ENCODE results near the gene HGD.
"Not testable (repeated sequence)": the region's sequence is repeated elsewhere in the genome, so short reads cannot be mapped to it uniquely, and the experiment has no call there.

Gene HGD

DNA sequence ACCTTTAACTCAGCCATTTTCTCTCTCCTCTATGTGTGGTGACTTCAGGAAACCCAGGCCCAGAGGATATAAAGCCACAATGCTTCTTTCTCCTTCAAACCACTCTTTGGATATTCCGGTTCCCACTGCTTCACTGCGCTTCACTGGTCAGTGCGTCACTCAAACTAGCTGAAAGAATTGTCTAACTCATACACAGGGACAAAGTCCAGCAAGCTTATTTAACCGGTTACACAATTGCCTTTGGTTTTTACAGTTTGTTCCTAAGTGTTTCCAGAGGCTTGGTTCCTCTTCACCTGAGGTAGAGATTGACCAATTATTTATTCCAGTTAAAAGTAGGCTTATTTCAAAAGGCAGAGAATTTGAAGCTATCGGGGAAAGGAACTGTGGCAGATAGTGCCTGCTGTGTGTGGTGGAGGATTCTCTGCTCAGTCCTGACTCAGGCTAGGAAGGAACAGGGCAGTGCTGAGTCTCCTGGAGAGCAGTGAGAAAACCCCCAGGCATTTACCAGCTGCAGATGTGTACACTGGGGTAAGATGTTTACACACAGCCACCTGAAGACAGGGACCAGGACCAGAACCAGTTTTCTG is at the start of gene HGD:
TSS of gene HGD (minus strand) at position 145 of the 587 bp plus-strand sequence. CDS start at position 17, 128 bp downstream.
- FAIRE-seq = no peak
- no peak for DNase-seq (ENCODE audit: extremely low spot score, insufficient read length, low read depth)

DNA sequence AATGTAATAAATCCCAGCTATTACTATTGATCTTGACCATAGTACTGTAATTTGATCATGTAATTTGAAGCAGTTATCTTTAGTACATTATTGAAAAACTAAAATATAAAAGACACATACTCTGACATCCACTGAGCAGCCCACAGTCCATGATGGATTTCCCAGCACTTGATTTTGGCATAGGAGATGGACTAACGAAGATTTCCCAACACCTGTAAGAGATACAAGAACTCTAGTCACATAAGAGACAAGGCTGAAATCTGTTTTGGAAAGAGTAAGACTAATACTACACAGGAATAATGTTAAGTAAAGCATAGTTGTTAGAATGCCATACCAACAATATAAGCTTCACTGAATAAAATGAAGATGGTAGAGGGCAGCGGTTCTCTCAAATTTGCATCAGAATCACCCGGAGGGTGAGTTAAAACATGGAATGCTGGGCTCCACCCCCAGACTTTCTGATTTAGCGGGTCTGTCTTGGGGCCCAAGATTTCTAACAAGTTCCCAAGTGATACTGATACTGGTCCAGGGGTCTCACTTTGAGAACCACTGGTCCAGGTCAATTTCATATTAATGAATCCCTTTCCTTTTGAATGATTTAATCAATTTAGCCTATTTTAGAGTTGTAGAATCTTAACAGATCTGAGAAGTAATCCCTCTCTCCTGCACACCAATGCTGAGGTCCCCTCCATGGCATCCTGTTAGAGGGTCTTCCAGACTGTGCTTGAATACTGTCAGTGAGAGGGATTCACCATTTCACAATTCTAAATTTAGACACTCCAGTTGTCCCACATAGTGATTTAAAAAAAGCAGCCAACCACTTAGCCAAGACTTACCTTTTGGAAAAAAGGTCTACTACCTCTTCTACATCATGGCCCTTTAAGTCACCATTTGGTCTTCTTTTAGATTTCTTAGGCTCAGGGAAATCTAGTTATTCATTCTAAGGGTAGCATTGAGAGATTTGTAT is 48.8 kb upstream of the HGD start:
- DNase-seq (ENCODE audit: extremely low spot score, insufficient read length, low read depth) (no peak), FAIRE-seq (no peak)

GRCh38 chr3:120726791-120727190 is 44.8 kb upstream of the HGD start:
- DNase-seq (ENCODE audit: extremely low spot score, insufficient read length, low read depth) (no peak), FAIRE-seq (no peak)

DNA sequence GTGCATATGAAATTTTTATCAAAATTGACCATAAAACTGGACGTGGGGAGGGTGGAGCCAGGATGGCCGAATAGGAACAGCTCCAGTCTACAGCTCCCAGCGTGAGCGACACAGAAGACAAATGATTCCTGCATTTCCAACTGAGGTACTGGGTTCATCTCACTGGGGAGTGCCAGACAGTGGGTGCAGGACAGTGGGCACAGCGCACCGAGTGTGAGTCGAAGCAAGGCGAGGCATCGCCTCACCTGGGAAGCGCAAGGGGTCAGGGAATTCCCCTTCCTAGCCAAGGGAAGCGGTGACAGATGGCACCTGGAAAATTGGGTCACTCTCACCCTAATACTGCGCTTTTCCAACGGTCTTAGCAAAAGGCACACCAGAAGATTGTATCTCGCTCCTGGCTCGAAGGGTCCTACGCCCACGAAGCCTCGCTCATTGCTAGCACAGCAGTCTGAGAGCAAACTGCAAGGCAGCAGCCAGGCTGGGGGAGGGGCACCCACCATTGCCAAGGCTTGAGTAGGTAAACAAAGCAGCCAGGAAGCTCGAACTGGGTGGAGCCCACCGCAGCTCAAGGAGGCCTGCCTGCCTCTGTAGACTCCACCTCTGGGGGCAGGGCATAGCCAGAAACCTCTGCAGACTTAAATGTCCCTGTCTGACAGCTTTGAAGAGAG is 37.3 kb upstream of the HGD start:
- FAIRE-seq = not testable (repeated sequence)

DNA sequence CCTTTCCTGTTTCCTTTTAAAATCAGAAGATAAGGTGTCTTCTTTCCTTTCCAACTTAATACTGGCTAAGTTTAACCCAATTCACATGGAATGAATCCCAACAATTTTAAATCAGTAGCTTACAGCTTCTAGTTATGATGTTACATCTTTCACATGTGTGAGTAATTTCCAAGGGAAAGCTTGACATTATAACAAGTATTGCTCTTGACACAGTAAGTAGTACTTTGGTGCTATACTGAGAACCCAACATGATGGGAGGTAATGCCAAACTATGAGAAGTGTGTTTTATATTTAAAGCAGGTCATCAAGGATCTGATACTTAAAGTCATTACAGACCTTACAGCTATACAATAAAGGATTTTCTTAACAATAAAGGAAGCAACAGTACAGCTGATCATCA is 31.2 kb upstream of the HGD start:
- DNase-seq (ENCODE audit: extremely low spot score, insufficient read length, low read depth) (no peak), FAIRE-seq (no peak)

More for the DNA sequence above, 37.3 kb upstream of the HGD start:
- DNase-seq (ENCODE audit: extremely low spot score, insufficient read length, low read depth) = not testable (repeated sequence)

DNA sequence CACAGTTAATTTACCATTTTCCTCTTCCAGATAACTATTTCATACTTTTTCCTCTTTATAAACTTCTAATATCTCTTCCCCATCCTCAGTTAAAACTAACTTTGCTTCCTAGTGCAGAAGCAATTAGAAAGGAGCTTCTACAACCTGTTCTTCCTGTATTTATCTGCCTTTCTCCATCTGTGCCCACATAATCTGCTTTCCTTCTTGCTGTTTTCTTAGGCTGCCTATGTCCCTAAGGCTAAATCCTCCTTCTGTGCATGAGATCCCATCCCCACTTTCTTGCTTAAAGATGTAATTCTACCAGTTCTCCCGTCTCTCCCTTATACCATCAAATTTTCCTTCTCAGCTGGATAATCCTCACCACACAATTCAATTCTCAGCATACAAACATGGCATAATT is 28.3 kb upstream of the HGD start:
- DNase-seq (ENCODE audit: extremely low spot score, insufficient read length, low read depth) (no peak), FAIRE-seq (no peak)

- FAIRE-seq = peak; percentile 26
Measured at GRCh38 chr3:120708408-120708807, 26.4 kb upstream of the HGD start.

GRCh38 chr3:120706950-120707349 is 24.9 kb upstream of the HGD start:
- FAIRE-seq (no peak), DNase-seq (ENCODE audit: extremely low spot score, insufficient read length, low read depth) (no peak)

More at GRCh38 chr3:120708408-120708807, 26.4 kb upstream of the HGD start:
- DNase-seq (ENCODE audit: extremely low spot score, insufficient read length, low read depth) = no peak

GRCh38 chr3:120705884-120706582 is 24.0 kb upstream of the HGD start:
- FAIRE-seq = no peak
- DNase-seq (ENCODE audit: extremely low spot score, insufficient read length, low read depth) = no peak

DNA sequence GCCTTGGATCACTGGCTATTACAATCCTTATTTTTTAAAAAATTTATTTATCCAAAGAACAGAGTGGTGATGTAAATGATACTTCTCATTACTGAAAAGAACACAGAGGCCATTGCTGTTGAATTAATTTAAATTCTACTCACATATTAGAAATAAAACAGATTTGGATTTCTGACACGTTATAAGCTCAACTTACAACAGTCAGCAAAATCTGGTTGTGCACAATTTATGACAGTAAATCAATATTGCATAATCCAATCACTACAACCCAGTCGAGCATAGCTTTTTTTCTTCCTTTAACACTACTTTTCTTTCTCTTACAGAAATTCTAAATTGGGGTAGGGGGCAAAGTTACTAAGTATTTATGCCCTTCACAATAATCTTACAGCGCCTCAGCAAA is 17.3 kb upstream of the HGD start:
- DNase-seq (ENCODE audit: extremely low spot score, insufficient read length, low read depth) = no peak

GRCh38 chr3:120693439-120694171 is 11.6 kb upstream of the HGD start:
- FAIRE-seq (no peak), DNase-seq (ENCODE audit: extremely low spot score, insufficient read length, low read depth) (no peak)

More for the DNA sequence above, 17.3 kb upstream of the HGD start:
- FAIRE-seq = no peak

GRCh38 chr3:120689395-120689794 is 7.4 kb upstream of the HGD start:
- FAIRE-seq (peak; percentile 26), DNase-seq (ENCODE audit: extremely low spot score, insufficient read length, low read depth) (no peak)

GRCh38 chr3:120688121-120688520 is 6.1 kb upstream of the HGD start:
- DNase-seq (ENCODE audit: extremely low spot score, insufficient read length, low read depth) (peak; percentile 40), FAIRE-seq (peak; percentile 95)

DNA sequence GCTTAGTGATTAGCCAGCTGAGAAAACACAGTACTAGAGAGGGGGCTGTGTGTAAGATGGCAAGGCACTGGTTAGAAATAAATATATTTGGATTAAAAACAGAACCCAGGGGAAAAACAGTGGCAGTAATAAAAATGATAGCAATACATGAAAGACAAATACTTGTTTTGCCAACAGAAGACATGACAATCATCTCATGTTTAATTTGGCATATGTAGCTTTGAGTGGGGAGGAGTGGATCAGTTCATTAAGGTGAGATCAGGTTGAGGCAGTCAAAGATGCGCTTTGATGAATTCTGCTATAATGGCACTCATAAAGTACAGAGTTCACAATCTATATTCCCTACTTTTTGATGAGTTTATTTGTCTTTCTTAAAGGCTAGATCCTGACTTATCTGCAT is 3.4 kb upstream of the HGD start:
- DNase-seq (ENCODE audit: extremely low spot score, insufficient read length, low read depth) (no peak), FAIRE-seq (no peak)

DNA sequence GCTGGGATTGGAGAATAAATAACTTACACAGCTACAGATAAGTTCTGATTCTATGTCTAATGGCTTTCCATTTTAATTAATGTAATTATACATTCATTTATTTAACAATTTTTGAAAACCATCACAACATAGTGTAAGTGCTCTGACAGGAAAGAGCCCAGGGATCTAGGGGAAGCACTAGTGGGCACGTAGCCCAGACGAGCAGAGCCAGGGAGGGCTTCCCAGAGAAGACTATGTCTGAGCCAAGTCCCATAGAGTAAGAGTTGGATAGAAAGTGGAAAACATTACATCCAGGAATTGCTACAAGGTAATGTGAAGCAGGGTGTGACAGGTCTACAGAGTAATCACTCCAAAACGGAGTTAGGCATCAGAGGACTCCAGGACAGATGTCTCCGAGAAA is 2.9 kb upstream of the HGD start:
- FAIRE-seq (no peak), DNase-seq (ENCODE audit: extremely low spot score, insufficient read length, low read depth) (no peak)

DNA sequence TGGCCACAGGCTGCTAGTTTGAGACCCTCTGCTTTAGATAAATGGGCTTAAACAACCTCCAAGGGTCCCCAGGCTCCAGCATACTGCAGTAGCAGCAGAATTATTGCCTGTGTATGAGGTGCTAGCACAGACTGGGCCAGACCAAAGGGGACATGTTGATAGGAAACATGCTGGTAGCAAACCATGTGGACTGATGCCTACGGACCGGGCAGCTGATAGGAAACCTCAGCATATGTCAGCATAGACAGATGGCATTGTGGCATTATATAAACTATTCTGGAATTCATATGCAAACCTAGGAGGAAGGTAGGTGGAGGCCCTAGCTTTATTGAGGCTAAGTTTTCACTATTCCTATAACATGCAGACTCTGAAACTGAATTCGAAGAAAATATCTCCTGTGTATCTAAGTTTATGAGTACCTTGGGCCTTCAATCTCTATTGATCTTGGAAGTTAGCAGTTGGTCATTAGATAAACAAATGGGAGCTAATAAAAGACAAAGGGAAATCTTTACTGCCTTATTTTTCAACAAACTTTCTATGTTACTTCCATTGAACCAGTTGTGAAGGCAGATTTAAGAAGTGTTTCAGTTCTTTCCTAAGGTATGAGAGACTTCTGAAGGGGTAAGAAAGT is 1.7 kb upstream of the HGD start:
- DNase-seq (ENCODE audit: extremely low spot score, insufficient read length, low read depth) (no peak), FAIRE-seq (no peak)

DNA sequence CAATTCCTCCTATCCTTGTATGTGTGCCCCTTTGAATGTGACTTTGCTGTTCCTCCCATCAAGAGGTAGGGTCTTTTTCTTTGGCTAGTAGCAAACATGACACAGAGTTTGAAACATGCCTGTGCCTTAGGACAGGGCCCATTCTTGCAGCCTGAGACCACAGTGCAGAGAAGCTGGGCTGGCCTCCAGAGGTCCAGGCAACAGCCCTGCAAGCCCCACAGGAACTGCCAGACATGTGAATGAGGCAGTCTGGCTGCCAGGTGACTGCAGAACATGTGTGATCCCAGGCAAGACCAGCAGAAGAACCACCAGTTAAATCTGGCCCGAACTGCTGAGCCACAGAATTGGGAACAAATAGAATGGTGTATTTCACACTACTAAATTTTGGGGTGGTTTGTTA is 1.2 kb upstream of the HGD start:
- DNase-seq (ENCODE audit: extremely low spot score, insufficient read length, low read depth) (no peak), FAIRE-seq (no peak)

DNA sequence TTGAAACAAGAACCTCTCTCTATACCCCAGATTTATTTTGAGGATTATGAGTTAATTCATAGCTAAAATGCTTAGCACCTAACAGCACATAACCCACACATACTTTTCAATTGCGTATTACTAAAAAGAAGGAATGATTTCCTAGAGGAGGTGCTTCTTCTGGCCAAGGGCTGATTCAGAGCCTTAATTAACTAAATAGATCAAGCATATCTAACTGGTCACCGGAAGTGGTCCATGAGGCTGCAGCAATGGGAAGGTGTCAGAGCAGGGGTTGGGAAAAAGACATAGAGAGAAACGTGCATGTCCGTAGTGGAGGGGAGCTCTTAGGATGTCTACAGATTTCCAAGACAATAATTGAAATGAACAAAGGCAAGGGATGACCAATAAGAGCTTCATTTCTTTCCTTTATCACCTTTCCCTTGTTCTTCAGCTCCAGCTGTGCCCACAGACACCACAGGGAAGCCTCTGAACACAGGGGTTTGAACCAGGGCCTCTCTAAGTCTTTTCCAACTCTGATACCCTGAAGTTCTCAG is 467 bp downstream of the HGD start:
- no peak for FAIRE-seq
- no peak for DNase-seq (ENCODE audit: extremely low spot score, insufficient read length, low read depth)

DNA sequence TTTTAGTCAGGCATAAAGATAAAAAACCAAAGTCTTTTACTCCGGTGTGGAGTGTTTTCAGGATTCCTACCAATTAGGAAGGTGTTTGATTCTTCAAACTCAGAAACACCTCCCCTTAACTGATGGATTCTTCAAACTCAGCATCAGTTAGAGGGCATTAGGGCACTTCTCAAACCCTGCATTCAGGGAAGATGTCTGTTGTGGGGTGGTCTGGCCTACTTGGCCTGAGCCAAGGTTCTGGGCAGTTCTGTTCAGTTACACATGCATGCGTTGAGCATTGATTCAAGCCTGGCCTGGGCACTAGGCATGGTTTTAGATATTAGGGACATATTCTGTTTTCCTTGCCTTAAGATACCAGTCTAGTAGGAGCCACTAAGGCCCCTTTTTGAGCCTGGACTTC is 1.0 kb downstream of the HGD start:
- DNase-seq (ENCODE audit: extremely low spot score, insufficient read length, low read depth) (no peak), FAIRE-seq (no peak)

Measured in GM18507 (cell line).